Keratinocyte (primary cell): Measurements from ENCODE around the gene RNASE12. TPM values are rescaled to one million over a fixed set of nuclear protein-coding genes. Genes with fewer than 3 reads are reported as not detected.

Experiments
- DNase-seq: peaks from one replicate; pipeline ENCODE4 v3.0.0-alpha.2; 2011; ENCODE audit warnings: low read depth, missing footprints, low spot score
- FAIRE-seq: peaks from 2 replicates; lab custom pipeline; 2011; peaks lifted over from hg19 to GRCh38; lab: Jason Lieb, UNC
- H2AFZ ChIP-seq: 2 replicates; pipeline ENCODE4 v1.6.0; 2012; ENCODE audit warnings: low read length, control low read depth, inconsistent platforms; ENCODE audit not compliant: control insufficient read depth
- H3K27ac ChIP-seq: 2 replicates; pipeline ENCODE4 v1.5.1; 2011; ENCODE audit warnings: low read length; ENCODE audit not compliant: control insufficient read depth, insufficient read depth
- H3K27me3 ChIP-seq: 3 replicates; pipeline ENCODE4 v1.6.0; 2011; ENCODE audit warnings: low read length; ENCODE audit not compliant: control insufficient read depth, insufficient read depth; ENCODE audit errors: extremely low read depth
- H3K36me3 ChIP-seq, 2 experiments: 2 replicates in 1 of 2; 3 replicates in 1 of 2; pipeline ENCODE4 v1.5.1; 2011; ENCODE audit warnings: low read length in 2 of 2, mild to moderate bottlenecking in 1 of 2; ENCODE audit not compliant: control insufficient read depth in 2 of 2, insufficient read depth in 2 of 2; ENCODE audit errors: extremely low read depth in 1 of 2
- H3K4me1 ChIP-seq: 3 replicates; pipeline ENCODE4 v1.5.1; 2011; ENCODE audit warnings: low read length; ENCODE audit not compliant: control insufficient read depth, insufficient read depth; ENCODE audit errors: extremely low read depth
- H3K4me2 ChIP-seq: 3 replicates; pipeline ENCODE4 v1.6.0; 2011; ENCODE audit warnings: low read depth, low read length; ENCODE audit not compliant: control insufficient read depth, insufficient read depth; ENCODE audit errors: extremely low read depth
- H3K4me3 ChIP-seq, 3 experiments: fragments of 200-600 bp in 1 of 3; sonication (generic) in 1 of 3; 2 replicates in 2 of 3; 3 replicates in 1 of 3; pipeline ENCODE4 v1.5.1; 2011 to 2016; ENCODE audit warnings: low read length in 3 of 3, mild to moderate bottlenecking in 3 of 3, control low read depth in 2 of 3, inconsistent platforms in 1 of 3, low read depth in 1 of 3, mixed read lengths in 1 of 3, mixed run types in 1 of 3, moderate library complexity in 1 of 3; ENCODE audit not compliant: control insufficient read depth in 2 of 3, insufficient read depth in 2 of 3; ENCODE audit errors: extremely low read depth in 1 of 3
- H3K79me2 ChIP-seq: 2 replicates; pipeline ENCODE4 v1.6.0; 2012; ENCODE audit warnings: low read length; ENCODE audit not compliant: control insufficient read depth, insufficient read depth
- H3K9ac ChIP-seq: 3 replicates; pipeline ENCODE4 v1.6.0; 2011; ENCODE audit warnings: low read length; ENCODE audit not compliant: control insufficient read depth, insufficient read depth; ENCODE audit errors: extremely low read depth
- H3K9me1 ChIP-seq: 3 replicates; pipeline ENCODE4 v1.6.0; 2011; ENCODE audit warnings: low read length; ENCODE audit not compliant: control insufficient read depth, insufficient read depth; ENCODE audit errors: extremely low read depth
- H3K9me3 ChIP-seq: 2 replicates; pipeline ENCODE4 v1.5.1; 2012; ENCODE audit warnings: low read depth, low read length; ENCODE audit not compliant: control insufficient read depth
- H4K20me1 ChIP-seq: 3 replicates; pipeline ENCODE4 v1.6.0; 2011; ENCODE audit warnings: low read length; ENCODE audit not compliant: control insufficient read depth, insufficient read depth; ENCODE audit errors: extremely low read depth
- CTCF ChIP-seq, 3 experiments: IDR thresholded peaks in 1 of 3; conservative IDR thresholded peaks in 1 of 3; optimal IDR thresholded peaks in 1 of 3; 2 replicates in 2 of 3; 3 replicates in 1 of 3; pipeline versions ENCODE3 to v1.5.1; 2011; ENCODE audit warnings: low read length in 3 of 3, mild to moderate bottlenecking in 3 of 3, moderate library complexity in 2 of 3, control low read depth in 1 of 3, inconsistent platforms in 1 of 3; ENCODE audit not compliant: insufficient read depth in 2 of 3; ENCODE audit errors: extremely low read depth in 1 of 3
- EZH2 ChIP-seq: IDR thresholded peaks from one replicate; pipeline ENCODE4 v1.6.1; 2012; ENCODE audit warnings: inconsistent platforms, mild to moderate bottlenecking, low read length, moderate library complexity
- dilution Hi-C: fragments of 300-500 bp; cut with MboI; formaldehyde crosslinking; loops from one replicate; pipeline ENCODE4 v1.7.0; 2020; ENCODE audit warnings: low sequenced_read_pairs; ENCODE audit not compliant: extremely low pct_ligation_motif_present
- polyA plus RNA-seq, 5 experiments: library from polyadenylated mRNA; depleted of rRNA in 3 of 5; stranded (reverse) in 3 of 5; stranded (forward) in 1 of 5; unstranded in 1 of 5; fragments of >200 nt; gene quantifications; 1 replicate in 1 of 5; 2 replicates in 3 of 5; 3 replicates in 1 of 5; pipeline versions ENCODE4 v1.2.1 to v1.2.3, GENCODE V29; 2011 to 2012; ENCODE audit warnings: missing spikeins in 2 of 5, low read depth in 1 of 5, low replicate concordance in 1 of 5

The RNASE12 gene
- polyA plus RNA-seq, 1 donor (not counting 4 experiments of a cell fraction or from before 2014, with no cell fraction given): not detected

- Histone ChIP-seq H3K9me1 (no peaks in the 10 kb centered on the region), H3K4me2 (no peak overlapping the region), H3K9ac (no peak overlapping the region), H4K20me1 (no peaks in the 10 kb centered on the region), H3K27me3 (no peaks in the 10 kb centered on the region), H3K4me3 (no peak overlapping the region), H3K79me2 (no peaks in the 10 kb centered on the region), H3K36me3 (no peaks in the 10 kb centered on the region), H2AFZ (no peak overlapping the region), H3K27ac (no peak overlapping the region), H3K4me1 (no peaks in the 10 kb centered on the region), H3K9me3 (no peaks in the 10 kb centered on the region)
- FAIRE-seq: no peak
- TF ChIP-seq CTCF (optimal IDR thresholded peaks at IDR 0.05 in 1 of 3, IDR thresholded peaks at IDR 0.05 in 1 of 3, conservative IDR thresholded peaks at IDR 0.05 in 1 of 3; ENCODE audit: extremely low read depth in 1 of 3, insufficient read depth in 2 of 3, low read length in 3 of 3): no peak
- no peak for TF ChIP-seq EZH2
- no peak for DNase-seq
- dilution Hi-C loops: no loop called here
Measured at GRCh38 chr14:20555845-20556244, 35.3 kb downstream of the RNASE12 start.

- no peaks in the 10 kb centered on the region for H3K79me2 ChIP-seq
- no peaks in the 10 kb centered on the region for H3K27me3 ChIP-seq
- dilution Hi-C loops: no loop called here
- H3K9me3 ChIP-seq: no peaks in the 10 kb centered on the region
- no peak overlapping the region for H3K27ac ChIP-seq
- no peaks in the 10 kb centered on the region for H3K36me3 ChIP-seq
- no peaks in the 10 kb centered on the region for H3K4me1 ChIP-seq
- no peak overlapping the region for H2AFZ ChIP-seq
- DNase-seq: no peak
- FAIRE-seq: no peak
- no peak overlapping the region for H3K4me3 ChIP-seq
- no peaks in the 10 kb centered on the region for H3K9me1 ChIP-seq
- no peak overlapping the region for H3K9ac ChIP-seq
- no peak overlapping the region for H3K4me2 ChIP-seq
- TF ChIP-seq EZH2: no peak
- no peak for TF ChIP-seq CTCF (optimal IDR thresholded peaks at IDR 0.05 in 1 of 3, IDR thresholded peaks at IDR 0.05 in 1 of 3, conservative IDR thresholded peaks at IDR 0.05 in 1 of 3; ENCODE audit: extremely low read depth in 1 of 3, insufficient read depth in 2 of 3, low read length in 3 of 3)
- no peaks in the 10 kb centered on the region for H4K20me1 ChIP-seq
Measured at GRCh38 chr14:20553024-20553423, 38.2 kb downstream of the RNASE12 start.
